ENCODE measurements around the gene MOGAT3. TPM values are rescaled to one million over a fixed set of nuclear protein-coding genes. Genes with fewer than 3 reads are reported as not detected.

Gene MOGAT3
- total RNA-seq, 1 experiment from 2014 or later, result 0.15 TPM

GRCh38 chr7:101153969-101154692, 46.7 kb downstream of the MOGAT3 start, which contains the start of gene AP1S1:
Gene AP1S1, plus strand, starts transcription at chr7:101154476. Its CDS starts 39 bp downstream, at chr7:101154515.
- H3K79me1 ChIP-seq (ENCODE audit: insufficient read depth, low read depth, low read length, poor library complexity, severe bottlenecking), result no peaks in the 10 kb centered on the region
- H2BK15ac ChIP-seq (ENCODE audit: low read depth, low read length), result no peak within 1 kb of the TSS
- H4K8ac ChIP-seq (replicated peaks; ENCODE audit: insufficient read length, low read depth, low read length), result no peak within 1 kb of the TSS
- peak within 1 kb of the TSS; percentile 59; the same call in 1 of the 2 replicates for H3K14ac ChIP-seq (ENCODE audit: insufficient read depth, low read length)
- H2BK5ac ChIP-seq (ENCODE audit: insufficient read length, low read length), result no peak within 1 kb of the TSS
- Mint-ChIP-seq H3K36me3 (ENCODE audit: insufficient read depth in 1 of 3, low read depth in 3 of 3) (peaks cover 0 to 22% (median 17%) of the 10 kb centered on the region in 3 experiments; a peak in 3 of 7 replicates), H3K4me3 (peak within 1 kb of the TSS; percentile 74 to 89), H3K27ac (peak within 1 kb of the TSS; percentile 79 to 85 (median 79)), H3K9me3 (peaks cover 2 to 8% of the 10 kb centered on the region in 2 experiments; a peak in 4 of 5 replicates), H3K4me1 (peaks cover 26 to 36% of the 10 kb centered on the region in 2 experiments), H3K27me3 (ENCODE audit: low read depth) (peaks cover 11% of the 10 kb centered on the region)
- H2BK120ac ChIP-seq (ENCODE audit: low read depth, low read length, poor library complexity, severe bottlenecking), result no peak within 1 kb of the TSS
- H4K5ac ChIP-seq (ENCODE audit: insufficient read length, low read depth, low read length), result no peak within 1 kb of the TSS
- no peak within 1 kb of the TSS for H3K23ac ChIP-seq (ENCODE audit: insufficient read length, low read depth, low read length)
- peak; percentile 99 for DNase-seq
- no peaks in the 10 kb centered on the region for H3K9me3 ChIP-seq (ENCODE audit: control insufficient read depth, low read depth, low read length)
- H2AFZ ChIP-seq (ENCODE audit: low read length), result no peak within 1 kb of the TSS
- H2AK5ac ChIP-seq (ENCODE audit: insufficient read length, low read length), result no peak within 1 kb of the TSS
- no peak within 1 kb of the TSS for H3K9ac ChIP-seq (ENCODE audit: extremely low read depth, insufficient read length, low read length)
- H3K23me2 ChIP-seq (ENCODE audit: insufficient read length, low read depth, low read length, poor library complexity, severe bottlenecking), result peaks cover 6% of the 10 kb centered on the region
- no peak within 1 kb of the TSS for H3K56ac ChIP-seq (ENCODE audit: insufficient read length, low read depth, low read length)
- no peak within 1 kb of the TSS for H2BK12ac ChIP-seq (ENCODE audit: insufficient read length, low read depth, low read length)
- no peak within 1 kb of the TSS for H3T11ph ChIP-seq (ENCODE audit: low read length)
- no peaks in the 10 kb centered on the region for H4K20me1 ChIP-seq (ENCODE audit: control insufficient read depth, insufficient read depth, insufficient read length)
- no peak for TF ChIP-seq CTCF (conservative IDR thresholded peaks at IDR 0.05)
- H3K4ac ChIP-seq (ENCODE audit: low read depth, low read length), result no peak within 1 kb of the TSS
- H2BK20ac ChIP-seq (ENCODE audit: low read depth, low read length, poor library complexity, severe bottlenecking), result no peak within 1 kb of the TSS
- H3K79me2 ChIP-seq (ENCODE audit: insufficient read depth, low read length), result no peaks in the 10 kb centered on the region
- H3K18ac ChIP-seq (ENCODE audit: insufficient read length, low read depth, low read length), result peak within 1 kb of the TSS; percentile 56
- no peak within 1 kb of the TSS for H3K27ac ChIP-seq (ENCODE audit: insufficient read length, low read depth, low read length)
- H3K4me1 ChIP-seq (ENCODE audit: insufficient read depth, low read length), result no peaks in the 10 kb centered on the region
- WGBS (ENCODE audit: extremely low coverage, insufficient read length, low lambda C conversion rate), result no CpG with 5 or more reads among the region's 51 CpGs
- H3K27me3 ChIP-seq (ENCODE audit: insufficient read depth, low read length), result no peaks in the 10 kb centered on the region; the same call in 1 of the 2 replicates
- no peak within 1 kb of the TSS for H4K91ac ChIP-seq (ENCODE audit: insufficient read length, low read depth, low read length)
- H3K4me2 ChIP-seq (ENCODE audit: insufficient read depth, insufficient read length, low read length), result peak within 1 kb of the TSS; percentile 64
